H9 (cell line): ENCODE data around the gene ZNF407. TPM values are rescaled to one million over a fixed set of nuclear protein-coding genes. Genes with fewer than 3 reads are reported as not detected.

ENCODE experiments used
- DNase-seq: peaks from one replicate; pipeline ENCODE4 v3.0.0-alpha.2; 2017
- H2AFZ ChIP-seq: one replicate; pipeline ENCODE4 v1.6.1; 2013; ENCODE audit warnings: mild to moderate bottlenecking, low read length, control low read depth, moderate library complexity
- H2AK5ac ChIP-seq: 2 replicates; pipeline ENCODE4 v1.6.1; 2013; ENCODE audit warnings: low read length, control low read depth, mixed read lengths; ENCODE audit not compliant: insufficient read length
- H2BK120ac ChIP-seq: one replicate; pipeline ENCODE4 v1.6.1; 2013; ENCODE audit warnings: low read depth, mild to moderate bottlenecking, low read length, control low read depth, inconsistent platforms; ENCODE audit not compliant: poor library complexity, severe bottlenecking
- H2BK12ac ChIP-seq: 2 replicates; pipeline ENCODE4 v1.6.1; 2013; ENCODE audit warnings: low read length, control low read depth, mixed read lengths, low read depth; ENCODE audit not compliant: insufficient read length
- H2BK15ac ChIP-seq: 2 replicates; pipeline ENCODE4 v1.6.1; 2013; ENCODE audit warnings: low read depth, low read length, control low read depth
- H2BK20ac ChIP-seq: one replicate; pipeline ENCODE4 v1.6.1; 2013; ENCODE audit warnings: low read depth, mild to moderate bottlenecking, low read length, control low read depth, inconsistent platforms; ENCODE audit not compliant: poor library complexity, severe bottlenecking
- H2BK5ac ChIP-seq: 2 replicates; pipeline ENCODE4 v1.6.1; 2013; ENCODE audit warnings: low read length, control low read depth, mixed read lengths; ENCODE audit not compliant: insufficient read length
- H3K14ac ChIP-seq: 2 replicates; pipeline ENCODE4 v1.6.1; 2013; ENCODE audit warnings: low read length, control low read depth; ENCODE audit not compliant: insufficient read depth
- H3K18ac ChIP-seq: 2 replicates; pipeline ENCODE4 v1.6.1; 2013; ENCODE audit warnings: low read depth, mild to moderate bottlenecking, mixed read lengths, low read length, control low read depth; ENCODE audit not compliant: insufficient read length
- H3K23ac ChIP-seq: 2 replicates; pipeline ENCODE4 v1.6.1; 2013; ENCODE audit warnings: low read length, control low read depth, mixed read lengths, low read depth; ENCODE audit not compliant: insufficient read length
- H3K23me2 ChIP-seq: 2 replicates; pipeline ENCODE4 v1.6.1; 2013; ENCODE audit warnings: low read depth, mild to moderate bottlenecking, mixed read lengths, low read length, control low read depth; ENCODE audit not compliant: insufficient read length, poor library complexity, severe bottlenecking
- H3K27ac ChIP-seq: 2 replicates; pipeline ENCODE4 v1.5.1; 2013; ENCODE audit warnings: low read length, control low read depth, mixed read lengths, low read depth; ENCODE audit not compliant: insufficient read length
- H3K27me3 ChIP-seq: 2 replicates; pipeline ENCODE4 v1.6.1; 2013; ENCODE audit warnings: low read length, control low read depth, inconsistent platforms; ENCODE audit not compliant: insufficient read depth
- H3K4ac ChIP-seq: 2 replicates; pipeline ENCODE4 v1.6.1; 2013; ENCODE audit warnings: low read depth, mild to moderate bottlenecking, control low read depth, inconsistent platforms, low read length, moderate library complexity
- H3K4me1 ChIP-seq: 2 replicates; pipeline ENCODE4 v1.6.1; 2013; ENCODE audit warnings: low read length, control low read depth, inconsistent platforms; ENCODE audit not compliant: insufficient read depth
- H3K4me2 ChIP-seq: 2 replicates; pipeline ENCODE4 v1.6.1; 2013; ENCODE audit warnings: low read length, control low read depth, mixed read lengths; ENCODE audit not compliant: insufficient read length, insufficient read depth
- H3K56ac ChIP-seq: 2 replicates; pipeline ENCODE4 v1.6.1; 2013; ENCODE audit warnings: low read depth, mild to moderate bottlenecking, mixed read lengths, low read length, control low read depth; ENCODE audit not compliant: insufficient read length
- H3K79me1 ChIP-seq: 2 replicates; pipeline ENCODE4 v1.6.1; 2013; ENCODE audit warnings: low read depth, mild to moderate bottlenecking, moderate library complexity, low read length, control low read depth, inconsistent platforms; ENCODE audit not compliant: insufficient read depth, poor library complexity, severe bottlenecking
- H3K79me2 ChIP-seq: 2 replicates; pipeline ENCODE4 v1.6.1; 2013; ENCODE audit warnings: low read length, control low read depth, inconsistent platforms; ENCODE audit not compliant: insufficient read depth
- H3K9ac ChIP-seq: 2 replicates; pipeline ENCODE4 v1.6.1; 2013; ENCODE audit warnings: low read length, control low read depth, mixed read lengths; ENCODE audit not compliant: insufficient read length; ENCODE audit errors: extremely low read depth
- H3K9me3 ChIP-seq: one replicate; pipeline ENCODE4 v1.6.1; 2013; ENCODE audit warnings: low read depth, low read length, inconsistent platforms; ENCODE audit not compliant: control insufficient read depth
- H3T11ph ChIP-seq: one replicate; pipeline ENCODE4 v1.6.1; 2013; ENCODE audit warnings: mild to moderate bottlenecking, low read length, control low read depth, inconsistent platforms
- H4K20me1 ChIP-seq: one replicate; pipeline ENCODE4 v1.6.1; 2013; ENCODE audit not compliant: control insufficient read depth, insufficient read length, insufficient read depth
- H4K5ac ChIP-seq: 2 replicates; pipeline ENCODE4 v1.6.1; 2013; ENCODE audit warnings: low read depth, mild to moderate bottlenecking, mixed read lengths, low read length, control low read depth; ENCODE audit not compliant: insufficient read length
- H4K8ac ChIP-seq: replicated peaks from 2 replicates; pipeline ENCODE4 v1.6.1; 2013; ENCODE audit warnings: low read length, control low read depth, mixed read lengths, low read depth; ENCODE audit not compliant: insufficient read length
- H4K91ac ChIP-seq: 2 replicates; pipeline ENCODE4 v1.6.1; 2013; ENCODE audit warnings: low read depth, mild to moderate bottlenecking, moderate library complexity, mixed read lengths, low read length, control low read depth; ENCODE audit not compliant: insufficient read length
- H3K27ac Mint-ChIP-seq, 3 experiments: 2 replicates in 2 of 3; 3 replicates in 1 of 3; pipeline ENCODE4 v1.8.0; 2020 to 2021; ENCODE audit warnings: mixed read lengths in 3 of 3, mild to moderate bottlenecking in 1 of 3, moderate library complexity in 1 of 3
- H3K27me3 Mint-ChIP-seq: 2 replicates; pipeline ENCODE4 v1.8.0; 2021; ENCODE audit warnings: low read depth, mild to moderate bottlenecking, moderate library complexity, mixed read lengths
- H3K36me3 Mint-ChIP-seq, 3 experiments: 2 replicates in 2 of 3; 3 replicates in 1 of 3; pipeline ENCODE4 v1.8.0; 2020 to 2021; ENCODE audit warnings: low read depth in 3 of 3, mixed read lengths in 3 of 3; ENCODE audit not compliant: insufficient read depth in 1 of 3
- H3K4me1 Mint-ChIP-seq, 2 experiments: 2 replicates each; pipeline ENCODE4 v1.8.0; 2020; ENCODE audit warnings: mixed read lengths in 2 of 2
- H3K4me3 Mint-ChIP-seq, 2 experiments: 2 replicates in 1 of 2; 3 replicates in 1 of 2; pipeline ENCODE4 v1.8.0; 2020 to 2021; ENCODE audit warnings: mild to moderate bottlenecking in 2 of 2, mixed read lengths in 2 of 2, moderate library complexity in 1 of 2
- H3K9me3 Mint-ChIP-seq, 2 experiments: 2 replicates in 1 of 2; 3 replicates in 1 of 2; pipeline ENCODE4 v1.8.0; 2020; ENCODE audit warnings: mild to moderate bottlenecking in 2 of 2, mixed read lengths in 2 of 2, moderate library complexity in 1 of 2
- WGBS: extraction: QIAGEN DNeasy Blood & Tissue Kit; methylation state at CpG from one replicate; pipeline ENCODE4 v1.1.7; 2013; ENCODE audit warnings: missing lambda C conversion rate, low lambda C conversion rate, mixed read lengths; ENCODE audit not compliant: insufficient read length; ENCODE audit errors: extremely low coverage; 5-methylcytosine and 5-hydroxymethylcytosine counted together
- total RNA-seq: library from RNA; stranded (reverse); gene quantifications from 2 replicates; pipeline ENCODE4 v1.2.1, GENCODE V29; 2021
- TF ChIP-seq, protein P1 (sequence below): fragments of 200-600 bp; sonication (generic); conservative IDR thresholded peaks from 3 replicates; pipeline ENCODE4 v1.8.0; 2021; ENCODE audit warnings: antibody characterized with exemption, mild to moderate bottlenecking

Gene ZNF407
- total RNA-seq, 1 experiment from 2014 or later = 8.7 TPM

DNA sequence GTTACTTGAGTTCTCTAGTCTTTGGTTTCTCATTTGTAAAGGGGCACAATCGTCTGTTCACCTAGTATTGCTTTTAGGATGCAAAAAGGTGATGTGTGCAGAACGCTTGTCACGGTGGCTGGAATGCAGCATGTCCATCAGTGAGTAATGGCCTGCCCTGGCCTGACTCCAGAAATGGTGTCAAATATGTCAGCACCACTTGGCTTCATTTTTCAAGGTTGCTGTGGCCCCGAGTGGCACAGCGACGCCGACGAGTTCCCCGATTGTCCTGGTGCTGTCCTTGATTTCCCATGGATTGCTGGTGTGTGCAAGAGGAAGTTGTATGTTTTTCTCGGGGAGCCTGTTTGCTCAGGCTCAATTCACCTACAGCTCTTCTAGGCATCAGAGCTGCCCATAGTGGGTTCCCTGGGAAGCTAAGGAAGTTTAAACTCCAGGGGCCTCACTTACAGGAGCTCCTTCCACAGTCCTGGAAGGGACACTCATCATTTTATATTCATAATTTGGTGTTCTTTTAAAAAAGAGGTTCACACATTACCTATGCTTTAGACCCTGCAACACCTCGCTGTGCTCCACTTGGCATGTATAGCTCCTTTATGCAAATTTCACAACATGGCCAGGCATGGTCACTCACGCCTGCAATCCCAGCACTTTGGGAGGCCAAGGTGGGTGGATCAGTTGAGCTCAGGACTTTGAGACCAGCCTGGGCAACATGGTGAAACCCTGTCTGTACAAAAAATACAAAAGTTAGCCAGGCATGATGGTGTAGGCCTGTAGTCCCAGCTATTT lies 25.6 kb upstream of the ZNF407 start:
- Histone ChIP-seq H3K4me2 (no peak overlapping the region), H2BK120ac (no peak overlapping the region), H3K79me2 (no peaks in the 10 kb centered on the region), H3K18ac (no peak overlapping the region), H2AK5ac (no peak overlapping the region), H2BK5ac (no peak overlapping the region), H2AFZ (no peak overlapping the region), H2BK12ac (no peak overlapping the region), H3K79me1 (no peaks in the 10 kb centered on the region), H3K23ac (no peak overlapping the region), H4K91ac (no peak overlapping the region), H3K14ac (no peak overlapping the region), H3K23me2 (no peaks in the 10 kb centered on the region), H4K20me1 (no peaks in the 10 kb centered on the region), H2BK20ac (no peak overlapping the region), H3K27me3 (no peaks in the 10 kb centered on the region), H3T11ph (no peak overlapping the region), H3K4ac (no peak overlapping the region), H2BK15ac (no peak overlapping the region), H3K9ac (no peak overlapping the region), H4K8ac (no peak overlapping the region), H3K4me1 (no peaks in the 10 kb centered on the region), H3K56ac (no peak overlapping the region), H4K5ac (no peak overlapping the region), H3K9me3 (no peaks in the 10 kb centered on the region), H3K27ac (no peak overlapping the region)
- no peak overlapping the region for H3K27ac Mint-ChIP-seq
- TF ChIP-seq, protein P1, sequence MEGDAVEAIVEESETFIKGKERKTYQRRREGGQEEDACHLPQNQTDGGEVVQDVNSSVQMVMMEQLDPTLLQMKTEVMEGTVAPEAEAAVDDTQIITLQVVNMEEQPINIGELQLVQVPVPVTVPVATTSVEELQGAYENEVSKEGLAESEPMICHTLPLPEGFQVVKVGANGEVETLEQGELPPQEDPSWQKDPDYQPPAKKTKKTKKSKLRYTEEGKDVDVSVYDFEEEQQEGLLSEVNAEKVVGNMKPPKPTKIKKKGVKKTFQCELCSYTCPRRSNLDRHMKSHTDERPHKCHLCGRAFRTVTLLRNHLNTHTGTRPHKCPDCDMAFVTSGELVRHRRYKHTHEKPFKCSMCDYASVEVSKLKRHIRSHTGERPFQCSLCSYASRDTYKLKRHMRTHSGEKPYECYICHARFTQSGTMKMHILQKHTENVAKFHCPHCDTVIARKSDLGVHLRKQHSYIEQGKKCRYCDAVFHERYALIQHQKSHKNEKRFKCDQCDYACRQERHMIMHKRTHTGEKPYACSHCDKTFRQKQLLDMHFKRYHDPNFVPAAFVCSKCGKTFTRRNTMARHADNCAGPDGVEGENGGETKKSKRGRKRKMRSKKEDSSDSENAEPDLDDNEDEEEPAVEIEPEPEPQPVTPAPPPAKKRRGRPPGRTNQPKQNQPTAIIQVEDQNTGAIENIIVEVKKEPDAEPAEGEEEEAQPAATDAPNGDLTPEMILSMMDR = no peak
- peaks cover 4 to 6% (median 4%) of the 10 kb centered on the region in 3 experiments; a peak in 4 of 7 replicates for H3K36me3 Mint-ChIP-seq
- H3K9me3 Mint-ChIP-seq = peaks cover 14 to 24% of the 10 kb centered on the region in 2 experiments
- no peak overlapping the region for H3K4me3 Mint-ChIP-seq
- H3K4me1 Mint-ChIP-seq = peaks cover 2% of the 10 kb centered on the region in 2 experiments; a peak in 3 of 4 replicates
- no CpG with 5 or more reads among the region's 12 CpGs for WGBS
- H3K27me3 Mint-ChIP-seq = peaks cover 11% of the 10 kb centered on the region
- no peak for DNase-seq
